ENCODE results near the gene RPRML.

RPRML gene

DNA sequence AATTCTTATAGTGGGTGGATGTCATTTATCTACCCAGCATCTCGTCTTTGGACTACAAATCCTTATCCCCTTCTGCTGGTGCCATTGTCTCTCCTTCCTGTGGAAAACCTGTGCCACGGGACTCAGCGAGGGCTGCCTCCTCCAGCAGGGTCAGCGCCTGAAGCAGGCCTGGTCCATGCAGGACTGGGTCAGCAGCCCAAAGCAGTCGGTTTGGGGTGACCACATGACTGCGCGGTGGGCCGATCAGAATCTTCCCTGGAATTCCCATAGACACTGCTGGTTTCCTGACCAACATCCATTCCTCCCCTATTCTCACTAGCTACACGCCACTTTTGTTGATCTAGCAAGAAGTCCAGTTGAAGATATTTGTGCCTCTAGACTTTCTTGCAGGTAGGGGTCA is 26.9 kb downstream of the RPRML start:
- H3K4me3 ChIP-seq (ENCODE audit: low read depth, low read length) = no peak overlapping the region
- DNase-seq (ENCODE audit: low read depth) = no peak
- TF ChIP-seq, protein P1, sequence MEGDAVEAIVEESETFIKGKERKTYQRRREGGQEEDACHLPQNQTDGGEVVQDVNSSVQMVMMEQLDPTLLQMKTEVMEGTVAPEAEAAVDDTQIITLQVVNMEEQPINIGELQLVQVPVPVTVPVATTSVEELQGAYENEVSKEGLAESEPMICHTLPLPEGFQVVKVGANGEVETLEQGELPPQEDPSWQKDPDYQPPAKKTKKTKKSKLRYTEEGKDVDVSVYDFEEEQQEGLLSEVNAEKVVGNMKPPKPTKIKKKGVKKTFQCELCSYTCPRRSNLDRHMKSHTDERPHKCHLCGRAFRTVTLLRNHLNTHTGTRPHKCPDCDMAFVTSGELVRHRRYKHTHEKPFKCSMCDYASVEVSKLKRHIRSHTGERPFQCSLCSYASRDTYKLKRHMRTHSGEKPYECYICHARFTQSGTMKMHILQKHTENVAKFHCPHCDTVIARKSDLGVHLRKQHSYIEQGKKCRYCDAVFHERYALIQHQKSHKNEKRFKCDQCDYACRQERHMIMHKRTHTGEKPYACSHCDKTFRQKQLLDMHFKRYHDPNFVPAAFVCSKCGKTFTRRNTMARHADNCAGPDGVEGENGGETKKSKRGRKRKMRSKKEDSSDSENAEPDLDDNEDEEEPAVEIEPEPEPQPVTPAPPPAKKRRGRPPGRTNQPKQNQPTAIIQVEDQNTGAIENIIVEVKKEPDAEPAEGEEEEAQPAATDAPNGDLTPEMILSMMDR (IDR thresholded peaks at IDR 0.05; ENCODE audit: insufficient read depth, low read depth, low read length, missing control alignments) = no peak

DNA sequence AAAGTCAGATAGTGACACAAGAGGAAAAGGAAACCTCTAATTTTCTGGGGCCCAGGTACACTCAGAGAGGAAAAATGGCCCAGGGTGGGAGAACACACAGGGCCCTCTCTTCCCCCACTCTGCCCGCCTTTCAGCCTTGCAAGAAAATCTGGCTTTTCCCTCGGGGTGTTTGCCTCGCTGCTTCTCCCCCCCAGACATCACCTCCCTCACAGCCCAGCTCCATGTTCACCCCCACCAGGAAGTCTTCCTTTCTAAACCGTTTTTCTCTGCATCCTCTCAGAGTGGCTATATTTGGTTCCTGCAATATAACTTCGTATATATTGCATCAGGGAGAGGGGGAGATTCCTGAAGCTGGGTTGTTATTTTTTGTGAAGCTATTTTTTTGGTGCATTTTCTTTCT is 27.3 kb downstream of the RPRML start:
- no peak overlapping the region for H3K4me3 ChIP-seq (ENCODE audit: low read depth, low read length)
- TF ChIP-seq, protein P1 (IDR thresholded peaks at IDR 0.05; ENCODE audit: insufficient read depth, low read depth, low read length, missing control alignments) = no peak
- no peak for DNase-seq (ENCODE audit: low read depth)

DNA sequence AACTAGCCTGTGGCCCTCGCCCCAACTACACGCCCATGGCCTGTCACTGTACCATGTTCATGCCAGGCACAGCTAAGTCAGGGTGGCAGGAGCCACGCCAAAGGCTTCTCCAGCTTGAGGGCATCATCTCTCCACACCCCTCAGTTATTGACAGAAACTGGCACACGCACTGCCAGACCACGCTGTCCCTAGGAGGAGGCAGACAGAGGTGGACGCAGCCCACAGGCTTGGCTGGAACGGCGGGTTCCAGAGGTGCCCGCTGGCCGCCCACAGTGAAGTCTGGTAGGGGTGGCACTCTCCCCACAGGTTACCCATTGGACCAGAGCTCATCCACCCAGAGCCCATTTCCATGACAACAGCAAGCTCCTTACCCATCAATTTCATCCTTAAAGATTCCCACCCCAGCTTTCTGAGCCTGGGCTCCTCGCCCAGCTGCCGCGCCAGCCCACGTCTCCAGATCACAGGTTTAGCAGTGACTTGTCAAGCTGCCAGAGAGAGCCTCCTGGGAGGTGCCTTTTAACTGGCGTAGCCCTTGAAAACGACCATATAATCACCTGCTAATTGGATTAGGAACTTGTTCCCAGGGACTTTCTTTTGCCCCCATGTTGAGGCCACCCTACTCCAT is 27.9 kb downstream of the RPRML start:
- H3K4me3 ChIP-seq (ENCODE audit: low read depth, low read length) = no peak overlapping the region
- TF ChIP-seq, protein P1 (IDR thresholded peaks at IDR 0.05; ENCODE audit: insufficient read depth, low read depth, low read length, missing control alignments) = no peak
- DNase-seq (ENCODE audit: low read depth) = no peak

DNA sequence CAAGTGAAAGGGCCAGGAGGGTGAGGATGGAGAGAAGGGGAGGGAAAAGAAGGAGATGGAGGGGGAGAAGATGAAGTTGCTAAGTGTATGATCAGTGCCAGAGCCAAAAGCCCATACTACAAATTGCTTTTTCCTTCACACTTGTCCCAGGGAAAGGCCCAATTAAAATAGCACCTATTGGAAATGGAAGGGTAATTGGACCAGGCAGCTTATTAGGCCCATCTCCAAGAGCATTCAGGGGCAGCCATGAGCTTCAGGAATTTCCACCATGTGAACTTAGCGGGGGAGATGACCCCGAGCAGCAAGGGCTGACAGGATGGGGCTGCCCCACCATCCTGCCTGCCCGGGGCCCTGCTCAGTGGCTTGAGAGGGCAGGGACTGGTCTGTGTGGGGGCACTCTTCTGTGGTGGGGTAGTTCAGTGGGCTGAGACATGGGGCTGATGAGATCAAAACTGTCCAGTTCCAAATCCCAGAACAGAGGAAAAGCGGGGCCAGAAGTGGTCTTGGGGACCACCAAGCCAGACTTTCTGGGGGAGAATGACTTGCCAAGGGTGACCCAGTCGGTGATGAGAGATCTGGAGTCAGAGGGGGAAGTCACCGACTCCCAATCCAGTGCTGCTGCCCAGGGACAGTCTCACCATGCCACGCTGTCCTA is 28.6 kb downstream of the RPRML start:
- DNase-seq (ENCODE audit: low read depth) = no peak
- TF ChIP-seq, protein P1 (IDR thresholded peaks at IDR 0.05; ENCODE audit: insufficient read depth, low read depth, low read length, missing control alignments) = no peak
- no peak overlapping the region for H3K4me3 ChIP-seq (ENCODE audit: low read depth, low read length)

DNA sequence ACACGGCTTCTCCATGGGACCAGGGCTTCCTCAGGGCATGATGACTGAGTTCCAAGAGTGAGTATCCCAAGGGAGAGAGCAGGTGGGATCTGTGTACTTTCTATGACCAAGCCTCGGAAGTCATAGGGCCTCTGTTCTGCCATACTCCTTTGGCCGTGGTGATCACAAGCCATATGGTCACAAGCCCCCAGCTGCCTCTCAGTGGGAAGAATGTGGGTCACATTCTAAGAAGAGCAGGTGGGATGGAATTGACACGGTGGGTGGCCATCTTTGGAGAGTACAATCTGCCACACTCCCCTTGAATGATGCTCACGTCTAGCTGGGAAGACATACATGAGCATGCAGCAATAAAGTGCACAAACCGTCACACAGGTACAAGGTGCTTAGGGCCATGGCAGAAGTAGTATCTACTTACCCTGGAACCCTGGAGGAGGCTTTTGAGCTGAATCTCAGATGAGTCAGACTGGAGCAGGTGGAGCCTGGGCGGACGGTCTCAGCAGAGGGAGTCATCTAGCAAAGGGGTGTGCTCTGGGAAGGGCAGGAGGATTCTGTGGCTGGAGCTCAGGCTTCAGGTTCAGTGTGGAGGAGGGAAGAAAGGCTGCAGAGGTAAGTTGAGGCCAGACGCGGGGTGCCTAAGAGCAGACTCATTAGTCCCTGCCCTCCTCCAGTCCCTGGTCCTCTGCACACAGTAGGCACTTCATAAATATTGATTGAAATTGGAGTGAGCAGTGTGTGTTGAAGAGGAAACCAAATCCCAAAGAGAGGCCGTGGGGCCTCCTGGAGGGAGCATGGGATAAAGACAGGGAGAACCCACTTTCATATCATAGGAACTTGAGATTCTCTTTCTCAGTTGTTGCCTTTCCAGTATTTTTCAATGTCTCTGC is 29.5 kb downstream of the RPRML start:
- DNase-seq (ENCODE audit: low read depth) = no peak
- H3K4me3 ChIP-seq (ENCODE audit: low read depth, low read length) = no peak overlapping the region
- TF ChIP-seq, protein P1 (IDR thresholded peaks at IDR 0.05; ENCODE audit: insufficient read depth, low read depth, low read length, missing control alignments) = no peak

DNA sequence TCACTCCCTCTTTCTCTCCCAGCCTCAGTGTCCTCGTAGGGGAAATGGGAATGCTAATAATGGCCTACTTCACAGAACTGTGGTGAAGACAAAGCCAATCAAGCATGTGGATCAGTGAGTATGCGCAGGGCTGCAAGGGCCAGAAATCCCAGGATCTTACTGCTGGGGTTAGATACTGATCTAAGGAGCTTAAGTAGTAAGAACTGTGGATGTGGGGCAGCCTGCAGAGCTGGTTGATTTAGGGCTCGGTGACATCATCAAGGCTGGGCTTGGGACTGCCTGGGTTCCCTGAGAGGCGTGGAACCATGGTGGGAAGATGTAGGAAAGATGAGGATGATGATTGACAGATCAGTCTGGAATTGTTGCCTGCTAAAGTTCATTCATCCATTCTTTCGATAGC is 30.5 kb downstream of the RPRML start:
- DNase-seq (ENCODE audit: low read depth) = no peak
- no peak overlapping the region for H3K4me3 ChIP-seq (ENCODE audit: low read depth, low read length)
- TF ChIP-seq, protein P1 (IDR thresholded peaks at IDR 0.05; ENCODE audit: insufficient read depth, low read depth, low read length, missing control alignments) = no peak

All from GM12865 (cell line).